ENCODE data around the gene NRXN3. TPM values are rescaled to one million over a fixed set of nuclear protein-coding genes. Genes with fewer than 3 reads are reported as not detected.

NRXN3 gene
- total RNA-seq, 2 donors from 2014 or later: 1.6 to 1.9 TPM

- ATAC-seq (no peak), DNase-seq (no peak)
- intact Hi-C loops (cut with DNase I): no loop called here
Measured at GRCh38 chr14:79413734-79414428, 1243.7 kb downstream of the NRXN3 start.

- DNase-seq: no peak
- intact Hi-C loops (cut with DNase I): no loop called here
- no peak for ATAC-seq
Measured at GRCh38 chr14:79415726-79416125, 1245.6 kb downstream of the NRXN3 start.

GRCh38 chr14:79417961-79418360 lies 1247.8 kb downstream of the NRXN3 start:
- ATAC-seq (no peak), DNase-seq (no peak)
- intact Hi-C loops (cut with DNase I): no loop called here

GRCh38 chr14:79418649-79419415 lies 1248.7 kb downstream of the NRXN3 start:
- intact Hi-C loops (cut with DNase I): no loop called here

GRCh38 chr14:79419571-79420327 lies 1249.6 kb downstream of the NRXN3 start:
- DNase-seq: no peak
- intact Hi-C loops (cut with DNase I): no loop called here
- peak in 1 of 2 donors; percentile 50 for ATAC-seq

More at GRCh38 chr14:79418649-79419415, 1248.7 kb downstream of the NRXN3 start:
- DNase-seq (no peak), ATAC-seq (no peak)

- intact Hi-C loops (cut with DNase I): no loop called here
- ATAC-seq: no peak
- no peak for DNase-seq
Measured at GRCh38 chr14:79420725-79421124, 1250.6 kb downstream of the NRXN3 start.

- ATAC-seq (no peak), DNase-seq (no peak)
- intact Hi-C loops (cut with DNase I): no loop called here
Measured at GRCh38 chr14:79421811-79422210, 1251.6 kb downstream of the NRXN3 start.

- intact Hi-C loops (cut with DNase I): no loop called here
- ATAC-seq: no peak
- no peak for DNase-seq
Measured at GRCh38 chr14:79424462-79424861, 1254.3 kb downstream of the NRXN3 start.

- no peak for DNase-seq
- ATAC-seq: no peak
- intact Hi-C loops (cut with DNase I): no loop called here
Measured at GRCh38 chr14:79426103-79426755, 1256.1 kb downstream of the NRXN3 start.

- DNase-seq (no peak), ATAC-seq (no peak)
- intact Hi-C loops (cut with DNase I): no loop called here
Measured at GRCh38 chr14:79432640-79433039, 1262.5 kb downstream of the NRXN3 start.

- ATAC-seq (no peak), DNase-seq (no peak)
- intact Hi-C loops (cut with DNase I): no loop called here
Measured at GRCh38 chr14:79436335-79436734, 1266.2 kb downstream of the NRXN3 start.

GRCh38 chr14:79437951-79438350 lies 1267.8 kb downstream of the NRXN3 start:
- DNase-seq (no peak), ATAC-seq (no peak)
- intact Hi-C loops (cut with DNase I): no loop called here

GRCh38 chr14:79438696-79439342 lies 1268.6 kb downstream of the NRXN3 start:
- DNase-seq (no peak), ATAC-seq (no peak)
- intact Hi-C loops (cut with DNase I): no loop called here

- ATAC-seq (no peak), DNase-seq (no peak)
- intact Hi-C loops (cut with DNase I): no loop called here
Measured at GRCh38 chr14:79442786-79443185, 1272.6 kb downstream of the NRXN3 start.

GRCh38 chr14:79443602-79444001 lies 1273.4 kb downstream of the NRXN3 start:
- no peak for DNase-seq
- intact Hi-C loops (cut with DNase I): no loop called here
- no peak for ATAC-seq

GRCh38 chr14:79448960-79449359 lies 1278.8 kb downstream of the NRXN3 start:
- intact Hi-C loops (cut with DNase I): no loop called here
- ATAC-seq (no peak), DNase-seq (no peak)

GRCh38 chr14:79451601-79452000 lies 1281.4 kb downstream of the NRXN3 start:
- DNase-seq (no peak), ATAC-seq (no peak)
- intact Hi-C loops (cut with DNase I): no loop called here

GRCh38 chr14:79453276-79453675 lies 1283.1 kb downstream of the NRXN3 start:
- intact Hi-C loops (cut with DNase I): no loop called here
- ATAC-seq: no peak
- DNase-seq: no peak

GRCh38 chr14:79464468-79464867 lies 1294.3 kb downstream of the NRXN3 start:
- ATAC-seq (no peak), DNase-seq (no peak)
- intact Hi-C loops (cut with DNase I): no loop called here
